ENCODE data around the gene CALHM3.
"Not testable (repeated sequence)": the region's sequence is repeated elsewhere in the genome, so short reads cannot be mapped to it uniquely, and the experiment has no call there.

The CALHM3 gene

GRCh38 chr10:103479135-103479534, at the start of gene CALHM3:
Gene CALHM3, minus strand, starts transcription at chr10:103479240. Its CDS starts 208 bp downstream, at chr10:103479032.
- peak in 1 of 10 donors; percentile 11 for DNase-seq
- intact Hi-C loops (cut with DNase I), result no loop called here

- intact Hi-C loops (cut with DNase I), result no loop called here
- DNase-seq, result no peak
Measured at GRCh38 chr10:103528549-103528948, 49.5 kb upstream of the CALHM3 start.

DNA sequence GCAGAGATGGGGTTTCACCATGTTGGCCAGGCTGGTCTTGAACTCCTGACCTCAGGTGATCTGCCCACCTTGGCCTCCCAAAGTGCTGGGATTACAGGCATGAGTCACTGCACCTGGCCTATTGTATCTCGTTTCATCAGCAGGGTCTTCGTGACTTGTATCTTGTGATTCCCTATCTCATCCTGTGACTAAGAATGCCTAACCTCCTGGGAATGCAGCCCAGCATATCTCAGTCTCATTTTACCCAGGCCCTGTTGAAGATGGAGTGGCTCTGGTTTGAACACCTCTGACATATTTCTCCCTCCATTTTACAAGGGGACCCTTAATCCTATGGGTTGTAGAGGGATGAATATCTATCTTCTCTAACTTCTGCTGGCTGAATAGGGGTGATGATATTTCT, 48.4 kb upstream of the CALHM3 start:
- peak in 1 of 10 donors; percentile 16 for DNase-seq
- intact Hi-C loops (cut with DNase I), result not testable (repeated sequence)

- no peak for DNase-seq
- intact Hi-C loops (cut with DNase I), result no loop called here
Measured at GRCh38 chr10:103525901-103526300, 46.9 kb upstream of the CALHM3 start.

DNA sequence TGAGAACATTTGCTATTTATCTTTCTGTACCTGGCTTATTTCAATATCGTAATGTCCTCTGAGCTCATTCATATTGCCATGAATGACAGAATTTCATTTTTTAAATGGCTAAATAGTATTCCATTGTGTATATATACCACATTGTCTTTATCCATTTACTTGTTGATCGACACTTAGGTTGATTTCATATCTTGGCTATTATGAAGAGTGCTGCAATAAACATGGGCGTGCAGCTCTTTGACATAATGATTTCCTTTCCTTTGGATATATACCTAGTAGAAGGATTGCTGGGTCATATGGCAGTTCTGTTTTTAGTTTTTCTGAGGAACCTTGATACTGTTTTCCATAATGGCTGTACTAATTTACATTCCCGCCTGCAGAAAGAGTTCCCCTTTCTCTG, 44.6 kb upstream of the CALHM3 start:
- intact Hi-C loops (cut with DNase I), result no loop called here
- no peak for DNase-seq

- intact Hi-C loops (cut with DNase I), result not testable (repeated sequence)
- DNase-seq, result peak in 1 of 10 donors; percentile 52
Measured at GRCh38 chr10:103522006-103522405, 43.0 kb upstream of the CALHM3 start.

GRCh38 chr10:103519798-103520197, 40.8 kb upstream of the CALHM3 start:
- intact Hi-C loops (cut with DNase I), result no loop called here
- DNase-seq, result no peak

DNA sequence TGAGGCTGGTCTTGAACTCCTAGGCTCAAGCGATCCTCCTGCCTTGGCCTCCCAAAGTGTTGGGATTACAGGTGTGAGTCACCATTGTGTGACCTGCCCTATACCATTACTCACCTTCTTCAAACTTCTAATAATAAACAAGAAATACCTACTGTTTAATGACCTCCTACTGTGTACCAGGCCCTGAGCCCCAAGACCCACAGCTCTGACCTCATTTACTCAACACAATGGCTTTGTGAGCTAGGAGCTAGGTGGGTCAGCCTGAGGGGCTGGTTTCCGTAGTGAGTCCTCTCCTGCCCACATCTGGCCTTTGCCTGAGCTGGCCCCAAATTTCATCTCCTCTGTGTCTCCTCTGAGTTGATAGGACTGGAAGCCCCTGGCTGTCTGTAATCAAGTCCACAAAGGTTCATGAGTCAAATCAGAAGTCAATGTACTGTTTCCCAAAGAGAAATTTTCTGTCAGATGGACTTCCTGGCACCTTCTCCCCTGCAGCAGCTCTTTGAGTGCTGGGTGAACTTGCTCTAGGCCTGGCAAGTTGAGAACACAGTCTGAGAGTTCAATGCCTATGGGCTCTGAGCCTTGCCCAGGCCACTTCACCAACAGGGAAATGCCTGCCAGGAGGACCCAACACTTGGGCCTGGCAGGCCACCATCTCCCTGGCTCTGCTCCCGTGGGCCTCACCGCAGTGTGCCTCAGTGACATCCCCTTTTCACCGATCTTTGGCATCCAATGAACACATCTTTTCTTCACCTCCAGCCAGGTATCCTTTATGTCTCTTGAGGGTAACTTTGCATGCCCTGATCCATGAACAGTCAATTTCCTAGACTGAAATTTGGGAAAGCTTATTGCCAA, 38.4 kb upstream of the CALHM3 start:
- DNase-seq, result peak in 1 of 10 donors; percentile 51
- intact Hi-C loops (cut with DNase I), result no loop called here

GRCh38 chr10:103514244-103514643, 35.2 kb upstream of the CALHM3 start:
- peak in 1 of 10 donors; percentile 35 for DNase-seq
- intact Hi-C loops (cut with DNase I), result no loop called here

GRCh38 chr10:103513380-103514060, 34.5 kb upstream of the CALHM3 start:
- intact Hi-C loops (cut with DNase I), result no loop called here
- DNase-seq, result peak in 1 of 10 donors; percentile 62

DNA sequence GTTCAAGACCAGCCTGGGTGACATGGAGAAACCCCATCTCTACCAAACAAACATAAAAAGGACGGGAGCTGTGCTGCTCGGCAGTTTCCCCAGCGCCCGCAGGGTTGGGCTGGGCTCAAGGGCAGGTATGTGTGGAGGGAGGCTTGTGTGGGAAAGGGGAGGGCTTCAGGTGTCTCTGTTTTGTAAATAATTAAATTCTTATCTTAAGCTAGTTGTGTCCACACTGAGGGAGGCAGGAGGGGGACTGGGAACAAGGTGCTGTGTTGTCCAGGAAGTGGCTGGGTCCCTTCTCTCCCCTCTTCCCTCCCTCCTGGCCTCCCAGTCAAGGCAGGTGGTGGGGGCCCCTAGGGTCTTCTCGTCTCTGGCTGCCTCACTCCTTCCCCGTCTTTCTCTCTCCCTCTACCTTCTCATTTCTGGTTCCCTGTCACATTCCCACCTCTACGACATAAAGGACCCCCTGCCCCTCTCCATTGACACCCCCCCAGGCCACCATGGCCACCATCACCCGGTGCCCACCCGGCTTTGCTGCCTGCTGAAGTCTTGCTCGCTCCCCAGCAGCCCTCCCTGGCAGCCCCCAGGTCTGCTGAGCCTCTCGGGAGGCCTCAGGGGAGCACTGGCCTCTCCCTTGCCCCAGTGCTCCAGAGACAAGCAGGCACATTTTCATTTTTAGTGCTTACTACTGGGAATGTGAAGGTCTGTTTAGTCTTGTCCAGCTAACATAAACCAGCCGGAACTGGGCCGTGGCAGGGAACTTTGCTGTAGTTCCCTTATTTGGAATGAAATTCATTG, 33.7 kb upstream of the CALHM3 start:
- intact Hi-C loops (cut with DNase I), result no loop called here
- DNase-seq, result peak in 2 of 10 donors; percentile 31 to 47

DNA sequence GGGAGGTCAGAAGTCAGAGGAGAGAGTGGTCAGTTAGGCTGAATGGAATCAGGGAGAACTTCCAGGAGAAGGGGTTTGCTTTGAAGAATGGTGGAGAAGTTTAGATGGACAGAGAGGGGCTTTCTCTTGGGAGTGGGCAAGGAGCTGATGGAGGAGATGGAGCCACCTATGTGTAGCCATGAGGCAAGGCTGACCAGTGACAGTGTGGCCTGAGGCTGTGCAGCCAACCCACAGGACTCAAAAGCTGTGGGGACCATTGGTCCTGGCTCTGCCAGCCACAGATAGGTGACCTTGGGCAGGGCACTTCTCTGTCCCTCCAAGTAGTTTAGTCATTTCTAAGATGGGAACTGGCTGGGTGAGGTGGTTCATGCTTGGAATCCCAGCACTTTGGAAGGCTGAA, 33.1 kb upstream of the CALHM3 start:
- intact Hi-C loops (cut with DNase I), result no loop called here

DNA sequence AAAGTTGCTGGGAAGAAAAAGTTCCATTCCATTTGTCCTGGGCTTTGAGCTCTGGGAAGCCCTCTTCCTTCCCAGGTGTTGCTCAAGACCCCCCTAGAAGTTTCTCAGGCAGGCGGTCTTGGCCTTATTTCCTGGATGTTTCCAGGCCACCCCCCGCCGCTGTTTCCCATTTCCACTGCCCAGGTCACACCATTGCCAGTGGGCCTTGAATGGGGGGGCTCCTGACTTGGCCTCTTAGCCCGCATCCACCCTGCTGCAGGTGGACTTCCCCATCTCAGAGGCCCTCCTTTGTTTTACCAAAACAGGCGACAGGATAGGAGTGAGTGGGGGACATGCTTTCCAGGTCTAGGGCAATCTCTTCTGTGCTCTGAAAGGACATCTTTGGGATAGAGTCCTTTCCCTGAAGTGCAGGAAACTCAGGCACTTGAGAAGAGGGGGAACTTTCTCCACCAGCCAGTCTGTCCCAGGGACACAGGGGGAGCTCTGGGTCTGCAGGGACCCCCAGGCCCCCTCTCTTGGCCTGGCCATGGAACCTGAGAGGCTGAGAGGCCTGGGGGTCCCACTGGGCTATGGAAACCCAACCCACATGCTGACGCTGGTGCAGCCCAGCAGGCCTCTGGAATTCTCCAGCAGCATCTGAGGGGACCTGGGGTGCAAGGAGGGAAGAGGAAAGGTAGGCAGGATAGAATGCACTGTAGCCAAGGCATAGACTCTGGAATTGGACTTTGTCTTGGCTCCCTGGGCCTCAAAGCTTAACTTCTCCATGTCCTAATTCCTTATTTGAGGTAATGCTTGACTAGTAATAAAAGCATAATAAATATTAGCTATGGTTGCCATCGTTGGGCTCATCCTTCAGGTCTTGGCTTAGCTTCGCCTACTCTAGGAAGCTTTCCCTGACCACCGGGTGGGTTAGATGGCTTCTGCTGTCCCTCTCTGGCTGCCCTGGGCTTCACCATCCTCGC, 32.0 kb upstream of the CALHM3 start:
- DNase-seq, result peak in 2 of 10 donors; percentile 42 to 54
- intact Hi-C loops (cut with DNase I), result no loop called here

More for the DNA sequence above, 33.1 kb upstream of the CALHM3 start:
- DNase-seq, result no peak

DNA sequence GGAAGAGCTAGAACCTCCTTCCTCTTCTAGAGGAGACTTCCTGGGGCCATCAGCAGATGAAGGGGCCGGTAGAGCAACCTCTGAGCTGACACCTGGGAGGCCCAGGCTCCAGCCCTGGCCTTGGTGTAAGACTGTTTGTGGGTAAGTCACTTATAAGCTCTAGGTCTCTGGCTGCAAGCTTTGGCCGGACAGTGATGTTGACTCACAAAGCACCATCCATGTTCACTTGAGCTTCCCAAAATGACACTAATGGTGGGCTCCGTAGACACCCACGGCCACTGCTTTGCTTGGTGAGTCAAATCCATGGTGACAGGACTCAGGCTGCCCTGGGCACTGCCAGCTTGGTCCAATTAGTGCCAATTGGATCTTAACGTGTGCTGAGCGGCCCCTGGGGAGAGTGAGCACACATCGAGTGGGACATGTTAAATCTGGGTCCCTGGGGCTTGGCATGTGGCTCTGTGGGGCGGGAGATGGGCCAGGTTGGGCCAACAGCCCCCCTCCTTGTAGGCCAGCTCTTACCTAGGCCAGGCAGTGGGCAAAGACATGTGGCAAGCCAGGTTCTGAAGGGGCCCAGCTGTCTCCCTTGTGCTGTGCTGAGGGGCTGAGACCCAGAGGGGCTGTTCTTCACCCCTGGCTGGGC, 31.1 kb upstream of the CALHM3 start:
- DNase-seq, result peak in 1 of 10 donors; percentile 54

GRCh38 chr10:103507235-103508191, 28.5 kb upstream of the CALHM3 start:
- intact Hi-C loops (cut with DNase I), result no loop called here

More for the DNA sequence above, 31.1 kb upstream of the CALHM3 start:
- intact Hi-C loops (cut with DNase I), result no loop called here

DNA sequence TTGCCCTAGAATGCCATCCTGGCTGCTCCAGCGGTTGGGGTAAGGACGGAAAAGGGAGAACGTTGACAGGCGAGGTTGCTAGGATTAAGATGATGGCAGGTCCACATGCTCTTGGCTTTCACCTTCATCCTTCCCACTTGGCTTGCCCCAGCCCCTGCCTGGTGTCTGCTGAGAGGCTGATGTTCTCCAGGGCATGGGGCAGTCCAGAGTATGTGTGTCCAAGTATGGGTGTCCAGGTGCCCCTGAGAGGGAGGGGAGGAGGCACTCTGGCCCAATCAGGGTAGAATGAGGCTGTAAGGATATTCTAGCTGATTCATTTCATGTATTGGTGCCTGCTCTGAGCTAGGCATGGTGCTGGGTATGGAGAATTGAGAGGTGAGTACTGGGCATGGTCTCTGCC, 27.0 kb upstream of the CALHM3 start:
- intact Hi-C loops (cut with DNase I), result no loop called here
- DNase-seq, result peak in 1 of 10 donors; percentile 18

More at GRCh38 chr10:103507235-103508191, 28.5 kb upstream of the CALHM3 start:
- peak in 2 of 10 donors; percentile 26 to 28 for DNase-seq

GRCh38 chr10:103504181-103504783, 25.2 kb upstream of the CALHM3 start:
- peak in 2 of 10 donors; percentile 19 to 27 for DNase-seq
- intact Hi-C loops (cut with DNase I), result no loop called here

All from posterior cingulate gyrus (tissue), 11 donors.